ENCODE results near the gene HOMER2.

- TF ChIP-seq POLR2A (IDR thresholded peaks at IDR 0.05) (no peak), CTCF (IDR thresholded peaks at IDR 0.05) (no peak)
Measured at GRCh38 chr15:82935382-82935781, 17.1 kb downstream of the HOMER2 start.

Measured in vagina (tissue), 2 donors.